ENCODE results near the gene TRABD2B. TPM values are rescaled to one million over a fixed set of nuclear protein-coding genes. Genes with fewer than 3 reads are reported as not detected.

The TRABD2B gene
- total and polyA plus RNA-seq, 2 of the 4 experiments (the other 2 are of a cell fraction): not detected

- H3K9me1 ChIP-seq (ENCODE audit: insufficient read depth, low read length): no peaks in the 10 kb centered on the region
- no peak for TF ChIP-seq MAFK (IDR thresholded peaks at IDR 0.05; ENCODE audit: low read depth, low read length)
- no peak for TF ChIP-seq RCOR1 (IDR thresholded peaks at IDR 0.05; ENCODE audit: insufficient replicate concordance, low read length)
- no peak for TF ChIP-seq FOS (IDR thresholded peaks at IDR 0.05; ENCODE audit: low read depth, low read length)
- TF ChIP-seq CEBPB (IDR thresholded peaks at IDR 0.05; ENCODE audit: low read depth, low read length): no peak
- no peak for TF ChIP-seq POLR2A (IDR thresholded peaks at IDR 0.05; ENCODE audit: low read depth, low read length)
- TF ChIP-seq CHD1 (IDR thresholded peaks at IDR 0.05; ENCODE audit: low read depth, low read length): no peak
- TF ChIP-seq RAD21 (IDR thresholded peaks at IDR 0.05; ENCODE audit: low read length): no peak
- TF ChIP-seq USF2 (IDR thresholded peaks at IDR 0.05; ENCODE audit: low read depth, low read length): no peak
- TF ChIP-seq MAZ (IDR thresholded peaks at IDR 0.05; ENCODE audit: borderline replicate concordance, low read depth, low read length): no peak
- TF ChIP-seq SMC3 (IDR thresholded peaks at IDR 0.05; ENCODE audit: low read depth, low read length): no peak
- TF ChIP-seq MXI1 (IDR thresholded peaks at IDR 0.05; ENCODE audit: borderline replicate concordance, low read depth, low read length): no peak
- no peaks in the 10 kb centered on the region for H3K79me1 ChIP-seq (ENCODE audit: low read depth in 1 of 2, low read length in 2 of 2)
- no peak overlapping the region for H2BK20ac ChIP-seq (ENCODE audit: low read depth, low read length)
- CTCF ChIA-PET: no interaction called here
- H2BK5ac ChIP-seq (ENCODE audit: low read depth, low read length, poor library complexity, severe bottlenecking): no peak overlapping the region
- H3K14ac ChIP-seq (replicated peaks; ENCODE audit: low read depth, low read length): no peak overlapping the region
- no peak overlapping the region for H2AK9ac ChIP-seq (replicated peaks; ENCODE audit: low read depth, low read length, poor library complexity)
- ATAC-seq (ENCODE audit: low read depth) (no peak), DNase-seq (no peak)
- dilution Hi-C loops (cut with HindIII; ENCODE audit: low sequenced_read_pairs, unreplicated experiment): no loop called here
- no peaks in the 10 kb centered on the region; the same call in 1 of the 2 replicates for H3K27me3 ChIP-seq (ENCODE audit: control insufficient read depth, insufficient read depth, low read length)
- no peak overlapping the region for H2AK5ac ChIP-seq (ENCODE audit: low read depth, low read length)
- no peaks in the 10 kb centered on the region for H3K36me3 ChIP-seq (ENCODE audit: control insufficient read depth, insufficient read depth, low read length)
- H2BK15ac ChIP-seq (ENCODE audit: low read depth, low read length): no peak overlapping the region
- no peak overlapping the region for H2BK120ac ChIP-seq (ENCODE audit: low read depth, low read length)
- no peak overlapping the region for H3K27ac ChIP-seq (ENCODE audit: insufficient read depth, low read length)
- H3K4ac ChIP-seq (ENCODE audit: low read depth, low read length): no peak overlapping the region
- no peak overlapping the region for H3K4me3 ChIP-seq (ENCODE audit: insufficient read depth, low read depth, low read length)
- no peak overlapping the region for H3K56ac ChIP-seq (ENCODE audit: extremely low read depth, insufficient read depth, low read length)
- no peak overlapping the region for H3K4me2 ChIP-seq (ENCODE audit: low read depth, low read length)
- H4K5ac ChIP-seq (ENCODE audit: low read depth, low read length): no peak overlapping the region
- H3K9me3 ChIP-seq (ENCODE audit: control insufficient read depth, insufficient read depth, low read length): no peaks in the 10 kb centered on the region
- H3K18ac ChIP-seq (ENCODE audit: low read depth, low read length): no peak overlapping the region
- no peaks in the 10 kb centered on the region for H3K4me1 ChIP-seq (ENCODE audit: control insufficient read depth, insufficient read depth, low read length)
- no peak overlapping the region for H3K9ac ChIP-seq (ENCODE audit: low read depth, low read length)
- WGBS, 2 experiments (ENCODE audit: extremely low coverage in 2 of 2, insufficient read length in 1 of 2): 65% methylated on average over 2 of the region's 9 CpGs; no CpG with 5 or more reads in 1 of the 2 experiments
- H4K91ac ChIP-seq (ENCODE audit: insufficient read depth, low read depth, low read length): no peak overlapping the region
- H4K20me1 ChIP-seq (ENCODE audit: insufficient read depth, low read length): no peaks in the 10 kb centered on the region
- intact Hi-C loops (cut with micrococcal nuclease): no loop called here
- POLR2A ChIA-PET (ENCODE audit: unreplicated experiment): no interaction called here
- H2AFZ ChIP-seq (replicated peaks; ENCODE audit: low read length, poor library complexity): no peak overlapping the region
- no peak overlapping the region for H3K23ac ChIP-seq (ENCODE audit: low read depth, low read length)
- in situ Hi-C loops (cut with MboI; ENCODE audit: low sequenced_read_pairs): no loop called here
- no TSS peak for BruUV-seq (replicated peaks)
- no peak overlapping the region for H4K8ac ChIP-seq (ENCODE audit: low read depth in 2 of 2, low read length in 2 of 2)
Measured at GRCh38 chr1:48026701-48027532, 29.7 kb upstream of the TRABD2B start.
